Skeletal muscle cell (primary cell): ENCODE data around the gene FAM124A.

ENCODE experiments used
- DNase-seq: peaks from one replicate; pipeline ENCODE4 v3.0.0-alpha.2; 2010; ENCODE audit warnings: low read depth
- H3K4me3 ChIP-seq: 2 replicates; pipeline ENCODE4 v1.5.1; 2011; ENCODE audit warnings: low read depth, mild to moderate bottlenecking, control low read depth, low read length, moderate library complexity

Gene FAM124A

GRCh38 chr13:51325837-51326236, 103.6 kb downstream of the FAM124A start:
- no peak for DNase-seq

GRCh38 chr13:51326777-51327176, 104.6 kb downstream of the FAM124A start:
- no peak for DNase-seq
- H3K4me3 ChIP-seq, result no peak overlapping the region

More at GRCh38 chr13:51325837-51326236, 103.6 kb downstream of the FAM124A start:
- H3K4me3 ChIP-seq, result no peak overlapping the region

- DNase-seq, result no peak
- no peak overlapping the region for H3K4me3 ChIP-seq
Observed at GRCh38 chr13:51327961-51328360, 105.8 kb downstream of the FAM124A start.

- no peak for DNase-seq
- no peak overlapping the region for H3K4me3 ChIP-seq
Observed at GRCh38 chr13:51328488-51328887, 106.3 kb downstream of the FAM124A start.

GRCh38 chr13:51329606-51330005, 107.4 kb downstream of the FAM124A start:
- no peak for DNase-seq
- no peak overlapping the region for H3K4me3 ChIP-seq

- peak; percentile 22 for DNase-seq
- no peak overlapping the region for H3K4me3 ChIP-seq
Observed at GRCh38 chr13:51330791-51331190, 108.6 kb downstream of the FAM124A start.

- no peak for DNase-seq
- no peak overlapping the region for H3K4me3 ChIP-seq
Observed at GRCh38 chr13:51331354-51331861, 109.2 kb downstream of the FAM124A start.

GRCh38 chr13:51332566-51333361, 110.6 kb downstream of the FAM124A start:
- no peak overlapping the region for H3K4me3 ChIP-seq
- DNase-seq, result no peak

GRCh38 chr13:51333421-51333820, 111.2 kb downstream of the FAM124A start:
- H3K4me3 ChIP-seq, result no peak overlapping the region
- DNase-seq, result no peak

- no peak for DNase-seq
- no peak overlapping the region for H3K4me3 ChIP-seq
Observed at GRCh38 chr13:51333826-51334225, 111.6 kb downstream of the FAM124A start.
